HEK293 (cell line): Measurements from ENCODE around the gene RSPH9.
A peak's percentile ranks its signal among the peaks of the same experiment; 100 is the strongest.

Experiments used
- ELK4 ChIP-seq: IDR thresholded peaks from 2 replicates; pipeline ENCODE4 v1.6.1; 2011; ENCODE audit warnings: mild to moderate bottlenecking, low read depth, low read length, borderline replicate concordance
- GLI4 ChIP-seq: fragments of 450-650 bp; formaldehyde crosslinking; IDR thresholded peaks from 2 replicates; pipeline ENCODE4 v1.5.1; 2016; ENCODE audit warnings: missing biosample characterization, missing genetic modification characterization
- MEIS1 ChIP-seq: sonication (generic); formaldehyde crosslinking; IDR thresholded peaks from 2 replicates; pipeline ENCODE4 v1.8.1; 2022; ENCODE audit warnings: missing genetic modification reagents, mild to moderate bottlenecking, borderline replicate concordance
- REST ChIP-seq: fragments of 450-650 bp; formaldehyde crosslinking; IDR thresholded peaks from 2 replicates; pipeline ENCODE4 v1.5.1; 2016; ENCODE audit warnings: missing biosample characterization, missing genetic modification characterization
- WT1 ChIP-seq: fragments of 450-650 bp; formaldehyde crosslinking; IDR thresholded peaks from 2 replicates; pipeline ENCODE4 v1.5.1; 2016; ENCODE audit warnings: missing biosample characterization, missing genetic modification characterization
- ZBTB26 ChIP-seq: fragments of 450-650 bp; formaldehyde crosslinking; optimal IDR thresholded peaks from 2 replicates; pipeline ENCODE3; 2016; ENCODE audit warnings: missing biosample characterization, mild to moderate bottlenecking, missing genetic modification characterization
- ZBTB44 ChIP-seq: fragments of 450-650 bp; IDR thresholded peaks from 2 replicates; pipeline ENCODE4 v1.5.1; 2018; ENCODE audit warnings: missing biosample characterization, mild to moderate bottlenecking, missing genetic modification characterization
- ZNF157 ChIP-seq: fragments of 450-650 bp; formaldehyde crosslinking; IDR thresholded peaks from 2 replicates; pipeline ENCODE4 v1.5.1; 2016; ENCODE audit warnings: missing biosample characterization, missing genetic modification characterization
- ZNF175 ChIP-seq: fragments of 450-650 bp; formaldehyde crosslinking; IDR thresholded peaks from 2 replicates; pipeline ENCODE4 v1.5.1; 2016; ENCODE audit warnings: missing biosample characterization, missing genetic modification characterization
- ZNF302 ChIP-seq: fragments of 450-650 bp; formaldehyde crosslinking; IDR thresholded peaks from 2 replicates; pipeline ENCODE4 v1.5.1; 2016; ENCODE audit warnings: missing biosample characterization, missing genetic modification characterization, low read depth
- ZNF350 ChIP-seq: fragments of 450-650 bp; formaldehyde crosslinking; IDR thresholded peaks from 2 replicates; pipeline ENCODE4 v1.5.0; 2017; ENCODE audit warnings: missing biosample characterization, mild to moderate bottlenecking, missing genetic modification characterization
- ZNF354C ChIP-seq: fragments of 450-650 bp; formaldehyde crosslinking; IDR thresholded peaks from 2 replicates; pipeline ENCODE4 v1.5.1; 2016; ENCODE audit warnings: missing biosample characterization, missing genetic modification characterization, low read depth, borderline replicate concordance
- ZNF362 ChIP-seq: fragments of 450-650 bp; formaldehyde crosslinking; IDR thresholded peaks from 2 replicates; pipeline ENCODE4 v1.5.1; 2016; ENCODE audit warnings: missing biosample characterization, missing genetic modification characterization
- ZNF426 ChIP-seq: fragments of 450-650 bp; formaldehyde crosslinking; IDR thresholded peaks from 2 replicates; pipeline ENCODE4 v1.5.1; 2017; ENCODE audit warnings: missing biosample characterization, missing genetic modification characterization, mild to moderate bottlenecking, inconsistent platforms, moderate library complexity
- ZNF513 ChIP-seq: fragments of 450-650 bp; IDR thresholded peaks from 2 replicates; pipeline ENCODE4 v1.5.1; 2018; ENCODE audit warnings: missing biosample characterization, missing genetic modification characterization
- ZNF518A ChIP-seq: fragments of 450-650 bp; formaldehyde crosslinking; conservative IDR thresholded peaks from 2 replicates; pipeline ENCODE4 v1.5.1; 2016; ENCODE audit warnings: low read depth, missing biosample characterization, missing genetic modification characterization
- ZNF544 ChIP-seq: fragments of 450-650 bp; formaldehyde crosslinking; IDR thresholded peaks from 2 replicates; pipeline ENCODE4 v1.5.0; 2017; ENCODE audit warnings: missing biosample characterization, missing genetic modification characterization
- ZNF558 ChIP-seq: fragments of 450-650 bp; formaldehyde crosslinking; IDR thresholded peaks from 2 replicates; pipeline ENCODE4 v1.5.1; 2016; ENCODE audit warnings: missing biosample characterization, missing genetic modification characterization
- ZNF610 ChIP-seq: fragments of 450-650 bp; formaldehyde crosslinking; IDR thresholded peaks from 2 replicates; pipeline ENCODE4 v1.5.1; 2016; ENCODE audit warnings: missing biosample characterization, missing genetic modification characterization, borderline replicate concordance
- ZNF658 ChIP-seq: fragments of 450-650 bp; formaldehyde crosslinking; IDR thresholded peaks from 2 replicates; pipeline ENCODE4; 2016; ENCODE audit warnings: missing biosample characterization, missing genetic modification characterization
- ZNF677 ChIP-seq: fragments of 450-650 bp; IDR thresholded peaks from 2 replicates; pipeline ENCODE4 v1.5.0; 2018; ENCODE audit warnings: missing biosample characterization, mild to moderate bottlenecking, missing genetic modification characterization, moderate library complexity
- ZNF747 ChIP-seq: fragments of 450-650 bp; formaldehyde crosslinking; IDR thresholded peaks from 2 replicates; pipeline ENCODE4 v1.5.1; 2016; ENCODE audit warnings: missing biosample characterization, missing genetic modification characterization
- ZNF76 ChIP-seq: fragments of 450-650 bp; formaldehyde crosslinking; IDR thresholded peaks from 2 replicates; pipeline ENCODE4; 2016; ENCODE audit warnings: low read depth, missing biosample characterization, missing genetic modification characterization, borderline replicate concordance

The RSPH9 gene

GRCh38 chr6:43627008-43627825 is 17.6 kb upstream of the RSPH9 start (continued):
- TF ChIP-seq ZBTB44 (tag by site-specific recombination) (peak; percentile 71; the same call in 1 of the 2 replicates), ZNF157 (no peak), ZNF544 (no peak), ZNF513 (tag by site-specific recombination) (no peak), MEIS1 (CRISPR knock-in tag) (no peak), ZNF747 (tag by site-specific recombination) (no peak), ZNF677 (tag by site-specific recombination) (no peak; the same call in 1 of the 2 replicates), REST (tag by site-specific recombination) (no peak), ZNF354C (tag by site-specific recombination) (no peak), ZNF426 (tag by site-specific recombination) (no peak), GLI4 (tag by site-specific recombination) (no peak), ZNF518A (tag by site-specific recombination) (0 out of 2 replicates have a peak, but pooled peaks have one; percentile 23), ZNF610 (tag by site-specific recombination) (no peak), ZNF658 (tag by site-specific recombination) (no peak), ZBTB26 (tag by site-specific recombination) (no peak), ZNF302 (tag by site-specific recombination) (no peak), ZNF76 (tag by site-specific recombination) (peak; percentile 84), ZNF175 (tag by site-specific recombination) (no peak), ZNF350 (tag by site-specific recombination) (no peak), WT1 (tag by site-specific recombination) (peak; percentile 46; the same call in 1 of the 2 replicates), ZNF362 (tag by site-specific recombination) (no peak), ELK4 (no peak), ZNF558 (tag by site-specific recombination) (peak; percentile 64)
